HL-60 (cell line): ENCODE data around the gene PDHX.

ENCODE experiments used
- DNase-seq, 2 experiments: peaks; one replicate each; pipeline ENCODE4 v3.0.0-alpha.2; 2010 to 2020; ENCODE audit warnings: low read depth in 1 of 2, low spot score in 1 of 2
- H3K27ac ChIP-seq: fragments of 250-450 bp; sonication (Bioruptor Pico); replicated peaks from 2 replicates; pipeline ENCODE4 v1.5.1; 2020; ENCODE audit warnings: mild to moderate bottlenecking, moderate library complexity
- H3K27me3 ChIP-seq: fragments of 250-450 bp; sonication (Bioruptor Pico); 2 replicates; pipeline ENCODE4 v1.5.1; 2021; ENCODE audit warnings: mild to moderate bottlenecking, moderate library complexity; ENCODE audit not compliant: insufficient read depth, poor library complexity, severe bottlenecking
- H3K4me3 ChIP-seq: replicated peaks from 2 replicates; pipeline ENCODE4 v1.5.1; 2011; ENCODE audit warnings: mild to moderate bottlenecking, control low read depth, low read length; ENCODE audit not compliant: insufficient read depth
- GABPA ChIP-seq: IDR thresholded peaks from 2 replicates; pipeline ENCODE4 v1.6.1; 2012; ENCODE audit warnings: low read depth
- POLR2AphosphoS5 ChIP-seq: IDR thresholded peaks from 2 replicates; pipeline ENCODE4 v1.6.1; 2012; ENCODE audit warnings: low read depth
- SPI1 ChIP-seq: IDR thresholded peaks from 2 replicates; pipeline ENCODE4 v1.6.1; 2012; ENCODE audit warnings: low read depth, mild to moderate bottlenecking, borderline replicate concordance
- TF ChIP-seq, protein P1 (sequence below): IDR thresholded peaks from one replicate; pipeline ENCODE4 v1.5.1; 2011; ENCODE audit warnings: low read length, control low read depth, inconsistent platforms; ENCODE audit not compliant: insufficient read depth
- TF ChIP-seq, protein P2 (sequence below): IDR thresholded peaks from 2 replicates; pipeline ENCODE4 v1.6.1; 2012; ENCODE audit warnings: low read depth; ENCODE audit not compliant: insufficient replicate concordance

Gene PDHX

DNA sequence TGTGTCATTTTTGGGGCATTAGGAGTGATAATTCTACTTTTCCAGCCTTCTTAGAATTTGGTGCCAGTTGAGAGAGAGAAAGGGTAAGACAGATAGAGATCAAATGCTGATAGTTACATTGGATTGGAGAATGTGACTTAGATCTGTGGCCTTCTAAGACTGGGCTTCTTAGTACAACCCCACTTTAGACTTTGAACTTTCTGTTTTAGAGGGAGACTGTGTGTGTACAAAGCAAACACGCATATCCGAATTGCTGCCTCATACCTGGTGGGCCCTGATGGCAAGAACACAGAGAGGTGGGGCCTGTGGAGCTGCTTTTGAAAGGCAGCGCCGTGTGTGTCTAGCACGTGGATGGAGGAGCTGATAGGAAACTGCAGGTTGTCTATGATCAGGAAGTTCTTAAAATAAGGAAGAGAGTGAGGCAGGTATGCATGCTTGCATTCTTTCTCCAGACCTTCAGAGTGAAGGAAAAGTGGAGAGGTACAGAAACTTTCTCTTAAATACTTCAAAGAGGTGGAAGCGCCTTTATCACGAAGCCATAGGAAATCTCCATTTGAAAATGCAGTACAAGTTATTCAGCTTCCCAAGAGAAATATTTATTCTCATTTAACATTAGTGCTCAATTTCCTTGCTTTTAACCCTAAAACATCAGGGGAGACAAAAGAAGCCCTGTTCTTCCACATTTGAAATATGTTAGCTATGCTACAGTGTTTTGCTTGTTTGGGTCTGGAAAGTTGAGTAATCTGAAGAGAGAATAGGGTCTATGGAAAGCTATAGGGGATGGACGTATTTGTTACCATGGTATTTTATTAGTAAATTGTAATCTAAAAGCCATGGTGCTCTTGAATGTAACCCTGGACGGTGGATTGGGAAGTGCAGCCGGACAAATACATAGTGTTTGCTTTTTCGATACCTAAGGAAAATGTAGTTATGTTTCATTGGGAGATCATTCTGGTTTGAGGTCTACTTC lies 13.7 kb downstream of the PDHX start:
- TF ChIP-seq, protein P1, sequence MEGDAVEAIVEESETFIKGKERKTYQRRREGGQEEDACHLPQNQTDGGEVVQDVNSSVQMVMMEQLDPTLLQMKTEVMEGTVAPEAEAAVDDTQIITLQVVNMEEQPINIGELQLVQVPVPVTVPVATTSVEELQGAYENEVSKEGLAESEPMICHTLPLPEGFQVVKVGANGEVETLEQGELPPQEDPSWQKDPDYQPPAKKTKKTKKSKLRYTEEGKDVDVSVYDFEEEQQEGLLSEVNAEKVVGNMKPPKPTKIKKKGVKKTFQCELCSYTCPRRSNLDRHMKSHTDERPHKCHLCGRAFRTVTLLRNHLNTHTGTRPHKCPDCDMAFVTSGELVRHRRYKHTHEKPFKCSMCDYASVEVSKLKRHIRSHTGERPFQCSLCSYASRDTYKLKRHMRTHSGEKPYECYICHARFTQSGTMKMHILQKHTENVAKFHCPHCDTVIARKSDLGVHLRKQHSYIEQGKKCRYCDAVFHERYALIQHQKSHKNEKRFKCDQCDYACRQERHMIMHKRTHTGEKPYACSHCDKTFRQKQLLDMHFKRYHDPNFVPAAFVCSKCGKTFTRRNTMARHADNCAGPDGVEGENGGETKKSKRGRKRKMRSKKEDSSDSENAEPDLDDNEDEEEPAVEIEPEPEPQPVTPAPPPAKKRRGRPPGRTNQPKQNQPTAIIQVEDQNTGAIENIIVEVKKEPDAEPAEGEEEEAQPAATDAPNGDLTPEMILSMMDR = no peak
- TF ChIP-seq SPI1 (no peak), POLR2AphosphoS5 (no peak), GABPA (no peak)
- TF ChIP-seq, protein P2, sequence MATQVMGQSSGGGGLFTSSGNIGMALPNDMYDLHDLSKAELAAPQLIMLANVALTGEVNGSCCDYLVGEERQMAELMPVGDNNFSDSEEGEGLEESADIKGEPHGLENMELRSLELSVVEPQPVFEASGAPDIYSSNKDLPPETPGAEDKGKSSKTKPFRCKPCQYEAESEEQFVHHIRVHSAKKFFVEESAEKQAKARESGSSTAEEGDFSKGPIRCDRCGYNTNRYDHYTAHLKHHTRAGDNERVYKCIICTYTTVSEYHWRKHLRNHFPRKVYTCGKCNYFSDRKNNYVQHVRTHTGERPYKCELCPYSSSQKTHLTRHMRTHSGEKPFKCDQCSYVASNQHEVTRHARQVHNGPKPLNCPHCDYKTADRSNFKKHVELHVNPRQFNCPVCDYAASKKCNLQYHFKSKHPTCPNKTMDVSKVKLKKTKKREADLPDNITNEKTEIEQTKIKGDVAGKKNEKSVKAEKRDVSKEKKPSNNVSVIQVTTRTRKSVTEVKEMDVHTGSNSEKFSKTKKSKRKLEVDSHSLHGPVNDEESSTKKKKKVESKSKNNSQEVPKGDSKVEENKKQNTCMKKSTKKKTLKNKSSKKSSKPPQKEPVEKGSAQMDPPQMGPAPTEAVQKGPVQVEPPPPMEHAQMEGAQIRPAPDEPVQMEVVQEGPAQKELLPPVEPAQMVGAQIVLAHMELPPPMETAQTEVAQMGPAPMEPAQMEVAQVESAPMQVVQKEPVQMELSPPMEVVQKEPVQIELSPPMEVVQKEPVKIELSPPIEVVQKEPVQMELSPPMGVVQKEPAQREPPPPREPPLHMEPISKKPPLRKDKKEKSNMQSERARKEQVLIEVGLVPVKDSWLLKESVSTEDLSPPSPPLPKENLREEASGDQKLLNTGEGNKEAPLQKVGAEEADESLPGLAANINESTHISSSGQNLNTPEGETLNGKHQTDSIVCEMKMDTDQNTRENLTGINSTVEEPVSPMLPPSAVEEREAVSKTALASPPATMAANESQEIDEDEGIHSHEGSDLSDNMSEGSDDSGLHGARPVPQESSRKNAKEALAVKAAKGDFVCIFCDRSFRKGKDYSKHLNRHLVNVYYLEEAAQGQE = no peak
- H3K27ac ChIP-seq = no peak overlapping the region
- DNase-seq = no peak

DNA sequence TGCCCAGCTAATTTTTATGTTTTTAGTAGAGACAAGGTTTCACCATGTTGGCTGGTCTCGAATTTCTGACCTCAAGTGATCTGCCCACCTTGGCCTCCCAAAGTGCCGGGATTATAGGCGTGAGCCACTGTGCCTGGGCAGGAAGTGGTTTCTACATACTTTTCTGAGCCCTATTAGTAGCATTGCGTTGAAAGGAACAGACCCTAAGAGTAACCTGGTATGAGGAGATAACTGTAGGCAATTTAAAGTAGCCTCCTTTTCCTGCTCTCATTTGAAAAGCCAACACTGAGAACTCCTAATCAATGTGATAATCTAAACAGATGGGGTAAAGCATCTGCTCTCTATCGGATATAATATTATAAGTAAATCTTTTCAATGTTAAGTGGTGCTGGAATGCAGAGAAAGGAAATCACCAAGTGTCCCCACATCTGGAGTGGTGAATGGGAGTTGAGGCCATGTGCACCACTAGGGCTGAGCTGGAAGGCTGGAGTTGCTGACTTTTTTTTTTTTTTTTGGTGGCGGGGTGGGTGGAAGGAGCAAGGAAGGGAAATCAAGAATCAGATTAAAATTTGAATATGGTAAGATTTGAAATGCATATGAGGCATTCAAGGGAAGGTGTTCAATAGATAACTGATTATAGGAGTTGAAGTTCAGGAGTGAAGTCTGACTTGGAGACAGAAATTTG lies 20.7 kb downstream of the PDHX start:
- TF ChIP-seq, protein P2 = no peak
- TF ChIP-seq GABPA (no peak), SPI1 (no peak), POLR2AphosphoS5 (no peak)
- TF ChIP-seq, protein P1 = no peak
- DNase-seq = no peak
- Histone ChIP-seq H3K27ac (no peak overlapping the region), H3K27me3 (no peaks in the 10 kb centered on the region), H3K4me3 (no peak overlapping the region)

More for the DNA sequence above, 13.7 kb downstream of the PDHX start:
- Histone ChIP-seq H3K4me3 (no peak overlapping the region), H3K27me3 (no peaks in the 10 kb centered on the region)

DNA sequence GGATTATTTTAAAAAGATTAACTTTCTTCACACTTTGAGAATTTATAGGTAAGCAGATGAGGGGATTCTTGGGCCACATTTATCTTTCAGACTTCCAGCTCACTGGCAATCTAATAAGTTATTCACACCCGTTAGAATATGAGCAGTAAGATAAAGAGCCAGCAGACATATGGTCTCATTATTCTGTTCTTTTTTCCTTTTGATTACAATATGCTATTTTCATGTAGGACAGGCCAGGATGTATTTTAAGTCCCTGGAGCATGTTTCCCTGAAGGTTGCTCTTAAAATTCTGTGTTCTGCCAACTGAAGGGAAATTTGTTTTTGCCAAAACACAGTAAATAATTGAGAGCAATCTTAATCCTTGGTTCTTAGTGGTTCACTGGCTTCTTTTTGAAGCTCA lies 22.2 kb downstream of the PDHX start:
- Histone ChIP-seq H3K27me3 (no peaks in the 10 kb centered on the region), H3K4me3 (no peak overlapping the region), H3K27ac (no peak overlapping the region)
- TF ChIP-seq, protein P1 = no peak
- TF ChIP-seq SPI1 (no peak), POLR2AphosphoS5 (no peak), GABPA (no peak)
- TF ChIP-seq, protein P2 = no peak
- no peak for DNase-seq
